OCI-LY1 (cell line): Measurements from ENCODE around the gene CAPN6.

Experiments used
- EZH2 ChIP-seq: fragments of 200-600 bp; sonication (generic), shearing (Covaris generic); IDR thresholded peaks from 2 replicates; pipeline ENCODE4 v1.8.0; 2017; ENCODE audit warnings: borderline replicate concordance, mixed run types, mild to moderate bottlenecking, antibody characterized with exemption, low read length, moderate library complexity, mixed read lengths
- TF ChIP-seq, protein P1 (sequence below): fragments of 200-600 bp; sonication (generic), shearing (Covaris generic); IDR thresholded peaks from 2 replicates; pipeline ENCODE4 v1.5.1; 2017; ENCODE audit warnings: mild to moderate bottlenecking, antibody characterized with exemption, low read length, moderate library complexity, mixed read lengths

- TF ChIP-seq, protein P1, sequence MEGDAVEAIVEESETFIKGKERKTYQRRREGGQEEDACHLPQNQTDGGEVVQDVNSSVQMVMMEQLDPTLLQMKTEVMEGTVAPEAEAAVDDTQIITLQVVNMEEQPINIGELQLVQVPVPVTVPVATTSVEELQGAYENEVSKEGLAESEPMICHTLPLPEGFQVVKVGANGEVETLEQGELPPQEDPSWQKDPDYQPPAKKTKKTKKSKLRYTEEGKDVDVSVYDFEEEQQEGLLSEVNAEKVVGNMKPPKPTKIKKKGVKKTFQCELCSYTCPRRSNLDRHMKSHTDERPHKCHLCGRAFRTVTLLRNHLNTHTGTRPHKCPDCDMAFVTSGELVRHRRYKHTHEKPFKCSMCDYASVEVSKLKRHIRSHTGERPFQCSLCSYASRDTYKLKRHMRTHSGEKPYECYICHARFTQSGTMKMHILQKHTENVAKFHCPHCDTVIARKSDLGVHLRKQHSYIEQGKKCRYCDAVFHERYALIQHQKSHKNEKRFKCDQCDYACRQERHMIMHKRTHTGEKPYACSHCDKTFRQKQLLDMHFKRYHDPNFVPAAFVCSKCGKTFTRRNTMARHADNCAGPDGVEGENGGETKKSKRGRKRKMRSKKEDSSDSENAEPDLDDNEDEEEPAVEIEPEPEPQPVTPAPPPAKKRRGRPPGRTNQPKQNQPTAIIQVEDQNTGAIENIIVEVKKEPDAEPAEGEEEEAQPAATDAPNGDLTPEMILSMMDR, result no peak
- TF ChIP-seq EZH2, result no peak
Measured at GRCh38 chrX:111207851-111208250, 62.4 kb downstream of the CAPN6 start.
